DOHH2 (cell line): ENCODE results near the gene FRZB.

Experiments
- H3F3A ChIP-seq: fragments of 200-600 bp; sonication (generic), shearing (Covaris generic); 2 replicates; pipeline ENCODE4 v1.6.0; 2016; ENCODE audit warnings: antibody characterized with exemption, mild to moderate bottlenecking; ENCODE audit not compliant: control insufficient read depth, insufficient read depth
- H3K27ac ChIP-seq: fragments of 200-600 bp; sonication (generic); 2 replicates; pipeline ENCODE4 v1.5.1; 2014; ENCODE audit warnings: low read depth, mild to moderate bottlenecking, low read length, moderate library complexity
- H3K27me3 ChIP-seq: fragments of 200-600 bp; sonication (generic); 2 replicates; pipeline ENCODE4 v1.6.1; 2014; ENCODE audit warnings: mild to moderate bottlenecking, low read length, mixed read lengths; ENCODE audit not compliant: control insufficient read depth
- H3K36me3 ChIP-seq: fragments of 200-600 bp; sonication (generic); 2 replicates; pipeline ENCODE4 v1.6.1; 2014; ENCODE audit warnings: mild to moderate bottlenecking, low read length, moderate library complexity, mixed read lengths; ENCODE audit not compliant: control insufficient read depth
- H3K4me1 ChIP-seq: fragments of 200-600 bp; sonication (generic); 2 replicates; pipeline ENCODE4 v1.6.1; 2014; ENCODE audit warnings: mild to moderate bottlenecking, low read length, mixed read lengths; ENCODE audit not compliant: control insufficient read depth
- H3K4me2 ChIP-seq: fragments of 200-600 bp; sonication (generic); 2 replicates; pipeline ENCODE4 v1.6.0; 2014; ENCODE audit warnings: mild to moderate bottlenecking, low read length, moderate library complexity
- H3K4me3 ChIP-seq: fragments of 200-600 bp; sonication (generic); 2 replicates; pipeline ENCODE4 v1.5.1; 2014; ENCODE audit warnings: mild to moderate bottlenecking, low read length, mixed read lengths
- H3K79me2 ChIP-seq: fragments of 200-600 bp; sonication (generic); 2 replicates; pipeline ENCODE4 v1.6.1; 2014; ENCODE audit warnings: mild to moderate bottlenecking, low read length, mixed read lengths; ENCODE audit not compliant: control insufficient read depth
- H3K9me2 ChIP-seq: fragments of 200-600 bp; sonication (generic); replicated peaks from 2 replicates; pipeline ENCODE4 v1.6.1; 2014; ENCODE audit warnings: mild to moderate bottlenecking, low read length, mixed read lengths; ENCODE audit not compliant: control insufficient read depth
- H3K9me3 ChIP-seq: fragments of 200-600 bp; sonication (generic); 2 replicates; pipeline ENCODE4 v1.6.1; 2014; ENCODE audit warnings: antibody characterized with exemption, low read length, mixed read lengths; ENCODE audit not compliant: control insufficient read depth, insufficient read depth
- H4K20me1 ChIP-seq: fragments of 200-600 bp; sonication (generic); 2 replicates; pipeline ENCODE4 v1.6.0; 2014; ENCODE audit warnings: low read depth, mild to moderate bottlenecking, antibody characterized with exemption, low read length, moderate library complexity; ENCODE audit not compliant: control insufficient read depth, insufficient read depth
- CTCF ChIP-seq: fragments of 200-600 bp; sonication (generic); IDR thresholded peaks from one replicate; pipeline ENCODE4 v1.5.1; 2014; ENCODE audit warnings: antibody characterized with exemption, mild to moderate bottlenecking, low read depth, low read length; ENCODE audit not compliant: poor library complexity, severe bottlenecking
- EZH2phosphoT487 ChIP-seq: fragments of 200-600 bp; sonication (generic); IDR thresholded peaks from 2 replicates; pipeline ENCODE4 v1.6.1; 2017; ENCODE audit warnings: borderline replicate concordance, mild to moderate bottlenecking, antibody characterized with exemption, low read length, moderate library complexity, mixed read lengths

FRZB gene

GRCh38 chr2:182826064-182826463 lies 40.4 kb downstream of the FRZB start:
- Histone ChIP-seq H3K79me2 (no peaks in the 10 kb centered on the region), H3K36me3 (no peaks in the 10 kb centered on the region), H3K9me3 (no peaks in the 10 kb centered on the region), H3K4me2 (no peak overlapping the region), H3K27me3 (no peaks in the 10 kb centered on the region), H3K4me3 (no peak overlapping the region), H3F3A (no peaks in the 10 kb centered on the region), H3K4me1 (no peaks in the 10 kb centered on the region), H3K27ac (no peak overlapping the region), H4K20me1 (no peaks in the 10 kb centered on the region), H3K9me2 (no peaks in the 10 kb centered on the region)
- TF ChIP-seq EZH2phosphoT487 (no peak), CTCF (no peak)

GRCh38 chr2:182824767-182825158 lies 41.7 kb downstream of the FRZB start:
- no peak overlapping the region for H3K4me2 ChIP-seq
- no peak overlapping the region for H3K4me3 ChIP-seq
- no peaks in the 10 kb centered on the region for H3K9me2 ChIP-seq
- no peaks in the 10 kb centered on the region for H3K9me3 ChIP-seq
- H3K4me1 ChIP-seq: no peaks in the 10 kb centered on the region
- H4K20me1 ChIP-seq: no peaks in the 10 kb centered on the region
- no peak for TF ChIP-seq EZH2phosphoT487
- no peak for TF ChIP-seq CTCF
- H3F3A ChIP-seq: no peaks in the 10 kb centered on the region
- H3K79me2 ChIP-seq: no peaks in the 10 kb centered on the region
- H3K36me3 ChIP-seq: no peaks in the 10 kb centered on the region
- no peaks in the 10 kb centered on the region for H3K27me3 ChIP-seq
- H3K27ac ChIP-seq: no peak overlapping the region

GRCh38 chr2:182824056-182824766 lies 42.2 kb downstream of the FRZB start:
- Histone ChIP-seq H3F3A (no peaks in the 10 kb centered on the region), H3K9me3 (no peaks in the 10 kb centered on the region), H3K27me3 (no peaks in the 10 kb centered on the region), H3K36me3 (no peaks in the 10 kb centered on the region), H3K9me2 (no peaks in the 10 kb centered on the region), H3K27ac (no peak overlapping the region), H3K4me3 (no peak overlapping the region), H3K4me2 (no peak overlapping the region), H3K79me2 (no peaks in the 10 kb centered on the region), H4K20me1 (no peaks in the 10 kb centered on the region), H3K4me1 (no peaks in the 10 kb centered on the region)
- no peak for TF ChIP-seq CTCF
- TF ChIP-seq EZH2phosphoT487: no peak
